Ovary (tissue), 9 donors: ENCODE data around the gene AKR1A1. TPM values are rescaled to one million over a fixed set of nuclear protein-coding genes. Genes with fewer than 3 reads are reported as not detected.

Experiments used
- DNase-seq, 5 donors: peaks; one replicate each; pipeline ENCODE4 v3.0.0-alpha.2; 2019 to 2020
- H3K27ac ChIP-seq, 2 donors: fragments of 200-600 bp; one replicate each; pipeline versions ENCODE4 v1.5.1 to v1.8.0; 2019 to 2022
- H3K27me3 ChIP-seq: fragments of 200-600 bp; one replicate; pipeline ENCODE4 v1.8.0; 2022
- H3K36me3 ChIP-seq: fragments of 200-600 bp; sonication (generic); one replicate; pipeline ENCODE4 v1.5.1; 2019
- H3K4me1 ChIP-seq: one replicate; pipeline ENCODE4 v1.8.1; 2013; ENCODE audit warnings: mild to moderate bottlenecking, moderate library complexity; ENCODE audit not compliant: insufficient read depth
- H3K4me3 ChIP-seq: fragments of 200-600 bp; sonication (generic); one replicate; pipeline ENCODE4 v1.5.1; 2017
- H3K9me3 ChIP-seq, 2 donors: fragments of 200-600 bp in 1 of 2; sonication (generic) in 1 of 2; one replicate each; pipeline versions ENCODE4 v1.5.1 to v1.8.1; 2013 to 2019; ENCODE audit warnings: mild to moderate bottlenecking in 1 of 2, moderate library complexity in 1 of 2
- CTCF ChIP-seq, 3 donors: fragments of 450-650 bp in 2 of 3; fragments of 200-600 bp in 1 of 3; IDR thresholded peaks; one replicate each; pipeline versions ENCODE4 v1.5.1 to v1.8.0; 2016 to 2022; ENCODE audit warnings: antibody characterized with exemption in 3 of 3, mild to moderate bottlenecking in 1 of 3
- EP300 ChIP-seq: sonication (generic); formaldehyde crosslinking; IDR thresholded peaks from one replicate; pipeline ENCODE4 v1.6.1; 2017; ENCODE audit warnings: antibody characterized with exemption
- POLR2A ChIP-seq: fragments of 450-650 bp; IDR thresholded peaks from one replicate; pipeline ENCODE4 v1.6.1; 2017; ENCODE audit warnings: antibody characterized with exemption, mild to moderate bottlenecking, moderate library complexity
- WGBS, 3 donors: extraction: QIAGEN DNeasy Blood & Tissue Kit in 1 of 3; methylation state at CpG; one replicate each; pipeline versions ENCODE4 v1.1.5 to v1.1.7; 2013 to 2017; 5-methylcytosine and 5-hydroxymethylcytosine counted together
- intact Hi-C, 4 donors: fragments of 100-400 bp; cut with DNase I; formaldehyde crosslinking; loops; one replicate each; pipeline versions ENCODE4 v1.11.0 to v1.15.1; 2022 to 2023
- polyA plus RNA-seq, 2 donors: library from polyadenylated mRNA; stranded (reverse); fragments of 200-250 nt in 1 of 2; fragments of 350-450 nt in 1 of 2; fragmentation: Illumina TruSeq in 1 of 2; extraction: RNeasy Lipid Tissue Mini Kit (QIAGEN cat#74804) in 1 of 2; gene quantifications; one replicate each; pipeline ENCODE4 v1.2.3, GENCODE V29; 2013 to 2014
- total RNA-seq, 7 donors: library from RNA; depleted of rRNA in 2 of 7; stranded (reverse); fragments of >200 nt in 2 of 7; fragmentation: NEBNext Ultra II Directional in 3 of 7; extraction: Animal tissue kit (Norgen Biotek cat#: 25700) in 3 of 7; gene quantifications; one replicate each; pipeline versions ENCODE4 v1.1.0 to v1.2.4, GENCODE V29; 2016 to 2023
- donor health status: DM: no; HTN: no; CAD: no; lungs with moderate emphysema.
- donor health status: DM: no; HTN: no; CAD: no.
- donor health status: Bipolar disorder and iron deficiency.
- donor health status: DM: yes; HTN: yes; CAD: no.
- donor health status: DM: no; HTN: no; CAD: no.
- donor health status: DM: yes; HTN: yes; CAD: no.

The AKR1A1 gene
- total and polyA plus RNA-seq, 9 donors, result 39.8 to 119 (median 88.3) TPM

- Histone ChIP-seq H3K36me3 (no peaks in the 10 kb centered on the region), H3K9me3 (no peaks in the 10 kb centered on the region), H3K4me3 (no peak overlapping the region), H3K27me3 (no peaks in the 10 kb centered on the region), H3K27ac (no peak overlapping the region), H3K4me1 (no peaks in the 10 kb centered on the region)
- DNase-seq, result no peak
- TF ChIP-seq CTCF (IDR thresholded peaks at IDR 0.05) (no peak), EP300 (no peak), POLR2A (no peak)
- intact Hi-C loops, result no loop called here
- 65 to 86% (median 83%) methylated on average over 6 of the region's 6 CpGs for WGBS, 3 donors
These were observed 56.9 kb downstream of the AKR1A1 start for GRCh38 chr1:45607404-45608074.

- WGBS, 3 donors, result 88 to 93% (median 88%) methylated on average over 5 of the region's 5 CpGs
- intact Hi-C loops, result no loop called here
- H3K27ac ChIP-seq, result no peak overlapping the region
- no peaks in the 10 kb centered on the region for H3K27me3 ChIP-seq
- no peak for TF ChIP-seq CTCF (IDR thresholded peaks at IDR 0.05)
- no peak for TF ChIP-seq EP300
- no peak for TF ChIP-seq POLR2A
- H3K9me3 ChIP-seq, result no peaks in the 10 kb centered on the region
- H3K4me1 ChIP-seq, result no peaks in the 10 kb centered on the region
- no peak for DNase-seq
- no peak overlapping the region for H3K4me3 ChIP-seq
- no peaks in the 10 kb centered on the region for H3K36me3 ChIP-seq
These were observed 57.8 kb downstream of the AKR1A1 start for GRCh38 chr1:45608175-45609156.

GRCh38 chr1:45610589-45611226 is 60.1 kb downstream of the AKR1A1 start:
- Histone ChIP-seq H3K9me3 (no peaks in the 10 kb centered on the region), H3K36me3 (no peaks in the 10 kb centered on the region), H3K27me3 (no peaks in the 10 kb centered on the region), H3K4me3 (no peak overlapping the region), H3K27ac (no peak overlapping the region), H3K4me1 (no peaks in the 10 kb centered on the region)
- WGBS, 3 donors, result 94 to 96% (median 96%) methylated on average over 10 of the region's 10 CpGs
- intact Hi-C loops, result no loop called here
- DNase-seq, result no peak
- TF ChIP-seq CTCF (IDR thresholded peaks at IDR 0.05) (no peak), EP300 (no peak), POLR2A (no peak)

- H3K36me3 ChIP-seq, result no peaks in the 10 kb centered on the region
- 84 to 89% (median 88%) methylated on average over 8 of the region's 8 CpGs for WGBS, 3 donors
- intact Hi-C loops, result no loop called here
- H3K4me3 ChIP-seq, result no peak overlapping the region
- H3K4me1 ChIP-seq, result no peaks in the 10 kb centered on the region
- no peak for TF ChIP-seq EP300
- no peak for TF ChIP-seq POLR2A
- TF ChIP-seq CTCF (IDR thresholded peaks at IDR 0.05), result no peak
- no peaks in the 10 kb centered on the region for H3K27me3 ChIP-seq
- H3K9me3 ChIP-seq, result no peaks in the 10 kb centered on the region
- H3K27ac ChIP-seq, result no peak overlapping the region
- no peak for DNase-seq
These were observed 62.4 kb downstream of the AKR1A1 start for GRCh38 chr1:45612941-45613579.
